Neural progenitor cell (in vitro differentiated cells): ENCODE results near the gene FAAP100.

Experiments
- CTCF ChIP-seq: fragments of 200-600 bp; sonication (generic); IDR thresholded peaks from 2 replicates; pipeline ENCODE4 v1.5.1; 2017; ENCODE audit warnings: antibody characterized with exemption, mild to moderate bottlenecking
- EZH2 ChIP-seq: fragments of 200-600 bp; sonication (generic); IDR thresholded peaks from 2 replicates; pipeline ENCODE4 v1.6.1; 2017; ENCODE audit warnings: antibody characterized with exemption, mild to moderate bottlenecking, moderate library complexity
- EZH2phosphoT487 ChIP-seq: fragments of 200-600 bp; sonication (generic); IDR thresholded peaks from 2 replicates; pipeline ENCODE4 v1.6.1; 2017; ENCODE audit warnings: antibody characterized with exemption

- no peak for TF ChIP-seq CTCF
- TF ChIP-seq EZH2, result no peak
- no peak for TF ChIP-seq EZH2phosphoT487
Measured at GRCh38 chr17:81492706-81493105, 59.4 kb downstream of the FAAP100 start.
